HepG2 (cell line): Measurements from ENCODE around the gene OR4D5. TPM values are rescaled to one million over a fixed set of nuclear protein-coding genes. Genes with fewer than 3 reads are reported as not detected.

ENCODE experiments used
- BATF2 ChIP-seq: sonication (generic); formaldehyde crosslinking; IDR thresholded peaks from 2 replicates; pipeline ENCODE4 v1.8.0; 2022; ENCODE audit warnings: mild to moderate bottlenecking, missing genetic modification reagents, moderate library complexity
- CENPT ChIP-seq: sonication (generic); formaldehyde crosslinking; IDR thresholded peaks from 2 replicates; pipeline ENCODE4 v1.8.0; 2022; ENCODE audit warnings: low read depth, mild to moderate bottlenecking, moderate library complexity, missing genetic modification reagents
- DDIT3 ChIP-seq: sonication (generic); formaldehyde crosslinking; IDR thresholded peaks from 2 replicates; pipeline ENCODE4 v1.4.0; 2020; ENCODE audit warnings: mild to moderate bottlenecking, missing genetic modification reagents
- DMTF1 ChIP-seq: sonication (generic); formaldehyde crosslinking; IDR thresholded peaks from 2 replicates; pipeline ENCODE4 v1.4.0; 2020; ENCODE audit warnings: mild to moderate bottlenecking, missing genetic modification reagents
- DNMT1 ChIP-seq: sonication (generic); formaldehyde crosslinking; IDR thresholded peaks from 2 replicates; pipeline ENCODE4 v1.5.1; 2020; ENCODE audit warnings: mild to moderate bottlenecking, missing genetic modification reagents
- ESRRA ChIP-seq: sonication (generic); formaldehyde crosslinking; IDR thresholded peaks from 2 replicates; pipeline ENCODE4 v1.5.1; 2020; ENCODE audit warnings: mild to moderate bottlenecking, low read depth, missing genetic modification reagents
- HNF1B ChIP-seq: sonication (generic); formaldehyde crosslinking; IDR thresholded peaks from 2 replicates; pipeline ENCODE4 v1.5.1; 2020; ENCODE audit warnings: mild to moderate bottlenecking, moderate library complexity, missing genetic modification reagents
- MAX ChIP-seq: IDR thresholded peaks from 2 replicates; pipeline ENCODE4 v1.6.1; 2012; ENCODE audit warnings: inconsistent platforms
- MLXIP ChIP-seq: sonication (generic); formaldehyde crosslinking; IDR thresholded peaks from 2 replicates; pipeline ENCODE4 v1.9.0; 2021; ENCODE audit warnings: missing genetic modification reagents, borderline replicate concordance
- RORA ChIP-seq: sonication (generic); formaldehyde crosslinking; IDR thresholded peaks from 2 replicates; pipeline ENCODE4 v1.5.0; 2020; ENCODE audit warnings: mild to moderate bottlenecking, missing genetic modification reagents, moderate library complexity
- STAT5B ChIP-seq: sonication (generic); formaldehyde crosslinking; IDR thresholded peaks from 2 replicates; pipeline ENCODE4 v1.4.0; 2020; ENCODE audit warnings: missing genetic modification reagents
- TRIM22 ChIP-seq: fragments of 450-650 bp; IDR thresholded peaks from 2 replicates; pipeline ENCODE4 v1.6.1; 2017
- ZNF18 ChIP-seq: sonication (generic); formaldehyde crosslinking; IDR thresholded peaks from 2 replicates; pipeline ENCODE4 v1.8.0; 2022; ENCODE audit warnings: mild to moderate bottlenecking, missing genetic modification reagents; ENCODE audit not compliant: insufficient replicate concordance
- polyA plus RNA-seq, 8 experiments: library from polyadenylated mRNA; depleted of rRNA in 3 of 8; stranded (reverse) in 7 of 8; unstranded in 1 of 8; fragments of >200 nt; fragmentation: Illumina TruSeq in 4 of 8; extraction: Trizol in 4 of 8; gene quantifications; 2 replicates each; pipeline versions ENCODE4 v1.2.1 to v1.2.3, GENCODE V29; 2011 to 2016; ENCODE audit warnings: low read depth in 4 of 8, missing spikeins in 1 of 8, mixed read lengths in 1 of 8; ENCODE audit not compliant: insufficient read depth in 1 of 8
- total RNA-seq, 5 experiments: library from RNA; depleted of rRNA; stranded (reverse); fragments of >200 nt; fragmentation: Illumina TruSeq; extraction: Trizol; gene quantifications; 2 replicates each; pipeline ENCODE4 v1.2.3, GENCODE V29; 2016; ENCODE audit warnings: low read depth in 1 of 5

OR4D5 gene
- total and polyA plus RNA-seq, 2 of the 13 experiments (the other 11 are each of a cell fraction or from before 2014, with no cell fraction given): not detected

GRCh38 chr11:123901867-123902266 lies 37.5 kb upstream of the OR4D5 start, which contains the start of gene OR8D4 (continued):
- TF ChIP-seq MLXIP (CRISPR knock-in tag) (no peak), STAT5B (CRISPR knock-in tag) (no peak), ZNF18 (CRISPR knock-in tag) (no peak), HNF1B (CRISPR knock-in tag) (no peak), ESRRA (no peak), CENPT (CRISPR knock-in tag) (no peak), BATF2 (CRISPR knock-in tag) (no peak), DNMT1 (CRISPR knock-in tag) (no peak), DMTF1 (no peak), DDIT3 (no peak), MAX (no peak), TRIM22 (no peak), RORA (CRISPR knock-in tag) (no peak)
